ENCODE results near the gene UBE2V1. TPM values are rescaled to one million over a fixed set of nuclear protein-coding genes. Genes with fewer than 3 reads are reported as not detected.

Gene UBE2V1
- total and polyA plus RNA-seq, 2 of the 13 experiments (the other 11 are each of a cell fraction or from before 2014, with no cell fraction given), result 81.3 to 132 TPM

DNA sequence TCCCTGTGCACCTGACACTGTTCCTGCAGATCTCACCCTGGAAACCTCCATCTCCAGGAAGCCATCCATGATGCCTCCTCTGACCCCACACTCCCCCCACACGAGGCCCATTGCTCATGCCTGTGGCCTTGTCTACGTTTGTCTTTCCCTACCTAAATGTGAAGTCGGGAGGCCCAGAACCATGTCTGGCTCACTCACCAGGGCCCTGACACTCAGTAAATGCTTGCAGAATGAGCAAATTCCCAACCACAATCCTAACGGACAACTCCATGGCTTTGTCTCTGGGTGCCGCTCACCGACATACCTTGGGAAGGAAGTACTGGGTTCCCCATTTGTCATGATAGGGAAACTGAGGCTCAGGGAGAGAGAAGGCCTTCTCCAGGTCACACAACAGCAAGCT is 33.3 kb upstream of the UBE2V1 start:
- no peak overlapping the region for H2AFZ ChIP-seq (ENCODE audit: low read length)
- no peaks in the 10 kb centered on the region for H3K27me3 ChIP-seq (ENCODE audit: control insufficient read depth in 1 of 2, insufficient read depth in 2 of 2, low read length in 2 of 2)
- ChIA-PET CTCF (ENCODE audit: low intra/inter-chr PET ratio, low total read pairs) (no interaction called here), POLR2A (interaction anchor here (2.9 kb wide), 1 partner anchor 8 kb away, joined by 39 read pairs; the partner anchor contains the start of gene PEDS1)
- no peak for DNase-seq (ENCODE audit: low spot score)
- H3K9me3 ChIP-seq (ENCODE audit: low read length), result no peaks in the 10 kb centered on the region
- no peak for FAIRE-seq
- H3K79me2 ChIP-seq (ENCODE audit: insufficient read depth, low read length), result peaks cover 47% of the 10 kb centered on the region
- no peaks in the 10 kb centered on the region; the same call in 1 of the 2 replicates for H4K20me1 ChIP-seq (ENCODE audit: insufficient read depth, low read length)
- H3K9ac ChIP-seq (ENCODE audit: insufficient read depth, low read depth, low read length), result peak overlapping the region; percentile 12; the same call in 1 of the 2 replicates
- H3K4me3 ChIP-seq (replicated peaks in 1 of 3; ENCODE audit: insufficient read depth in 1 of 3, low read depth in 2 of 3, low read length in 3 of 3), result no peak overlapping the region
- no peak overlapping the region; the same call in 1 of the 2 replicates for H3K4me2 ChIP-seq (ENCODE audit: low read depth, low read length)
- 87% methylated on average over 6 of the region's 6 CpGs for WGBS (ENCODE audit: low lambda C conversion rate)
- intact Hi-C loops (cut with micrococcal nuclease; ENCODE audit: unreplicated experiment), result no loop called here
- TF ChIP-seq NR1H2 (CRISPR knock-in tag; IDR thresholded peaks at IDR 0.05; ENCODE audit: borderline replicate concordance, low read depth) (no peak), ZFX (CRISPR knock-in tag; IDR thresholded peaks at IDR 0.05; ENCODE audit: low read depth) (0 out of 2 replicates have a peak, but pooled peaks have one; percentile 4), SOX5 (CRISPR knock-in tag; IDR thresholded peaks at IDR 0.05; ENCODE audit: borderline replicate concordance) (no peak), ZNF891 (CRISPR knock-in tag; IDR thresholded peaks at IDR 0.05) (0 out of 2 replicates have a peak, but pooled peaks have one; percentile 10), CBX5 (CRISPR knock-in tag; IDR thresholded peaks at IDR 0.05; ENCODE audit: borderline replicate concordance) (peak; percentile 1; the same call in 1 of the 2 replicates), ZNF615 (CRISPR knock-in tag; IDR thresholded peaks at IDR 0.05; ENCODE audit: borderline replicate concordance) (0 out of 2 replicates have a peak, but pooled peaks have one; percentile 50), SRY (CRISPR knock-in tag; IDR thresholded peaks at IDR 0.05) (0 out of 2 replicates have a peak, but pooled peaks have one; percentile 3), ZNF350 (CRISPR knock-in tag; IDR thresholded peaks at IDR 0.05; ENCODE audit: borderline replicate concordance, low read depth) (0 out of 2 replicates have a peak, but pooled peaks have one; percentile 15)
- H3K36me3 ChIP-seq (replicated peaks in 1 of 2; ENCODE audit: control insufficient read depth in 1 of 2, insufficient read depth in 2 of 2, low read length in 2 of 2), result peaks cover 33 to 65% of the 10 kb centered on the region in 2 experiments
- no peak for ATAC-seq
- in situ Hi-C loops (cut with HindIII; ENCODE audit: extremely low pct_ligation_motif_present, low pct_unique_long_range_greater_than_20kb), result no loop called here
- H3K4me1 ChIP-seq (ENCODE audit: insufficient read depth, low read length), result peaks cover 55% of the 10 kb centered on the region
- BruUV-seq (replicated peaks), result no TSS peak
- H3K27ac ChIP-seq (ENCODE audit: extremely low read length, insufficient read depth, low read length), result peak overlapping the region; percentile 0

DNA sequence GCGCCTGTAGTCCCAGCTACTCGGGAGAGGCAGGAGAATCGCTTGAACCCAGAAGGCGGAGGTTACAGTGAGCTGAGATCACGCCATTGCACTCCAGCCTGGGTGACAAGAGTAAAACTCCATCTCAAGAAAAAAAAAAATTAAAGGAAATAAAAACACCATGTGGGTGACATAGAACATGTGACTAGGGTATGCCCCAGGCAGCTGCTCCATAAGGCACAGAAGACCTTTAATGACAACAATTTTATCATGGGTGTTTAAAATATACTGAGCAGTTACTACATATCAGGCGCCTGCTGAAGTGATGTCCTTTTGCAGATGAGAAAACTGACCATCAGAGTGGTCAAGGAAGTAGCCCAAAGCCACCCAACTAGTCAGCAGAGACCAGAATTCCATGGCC is 32.6 kb upstream of the UBE2V1 start:
- Histone ChIP-seq H3K4me3 (replicated peaks in 1 of 3; ENCODE audit: insufficient read depth in 1 of 3, low read depth in 2 of 3, low read length in 3 of 3) (no peak overlapping the region), H3K9ac (ENCODE audit: insufficient read depth, low read depth, low read length) (no peak overlapping the region), H3K79me2 (ENCODE audit: insufficient read depth, low read length) (peaks cover 42% of the 10 kb centered on the region), H3K4me2 (ENCODE audit: low read depth, low read length) (no peak overlapping the region), H3K27me3 (ENCODE audit: control insufficient read depth in 1 of 2, insufficient read depth in 2 of 2, low read length in 2 of 2) (no peaks in the 10 kb centered on the region), H3K4me1 (ENCODE audit: insufficient read depth, low read length) (peaks cover 49% of the 10 kb centered on the region), H2AFZ (ENCODE audit: low read length) (no peak overlapping the region), H4K20me1 (ENCODE audit: insufficient read depth, low read length) (no peaks in the 10 kb centered on the region; the same call in 1 of the 2 replicates), H3K36me3 (replicated peaks in 1 of 2; ENCODE audit: control insufficient read depth in 1 of 2, insufficient read depth in 2 of 2, low read length in 2 of 2) (peaks cover 32 to 69% of the 10 kb centered on the region in 2 experiments), H3K9me3 (ENCODE audit: low read length) (no peaks in the 10 kb centered on the region), H3K27ac (ENCODE audit: extremely low read length, insufficient read depth, low read length) (no peak overlapping the region)
- intact Hi-C loops (cut with micrococcal nuclease; ENCODE audit: unreplicated experiment) (no loop called here), in situ Hi-C loops (cut with HindIII; ENCODE audit: extremely low pct_ligation_motif_present, low pct_unique_long_range_greater_than_20kb) (no loop called here)
- DNase-seq (ENCODE audit: low spot score) (no peak), FAIRE-seq (no peak), ATAC-seq (no peak)
- no TSS peak for BruUV-seq (replicated peaks)
- ChIA-PET POLR2A (interaction anchor here (2.1 to 2.9 kb wide), 2 partner anchors 8 to 27 kb away, joined by 18 to 39 read pairs; partner anchors contain the start of gene PEDS1), CTCF (ENCODE audit: low intra/inter-chr PET ratio, low total read pairs) (no interaction called here)
- 97% methylated on average over 6 of the region's 6 CpGs for WGBS (ENCODE audit: low lambda C conversion rate)
- no peak for TF ChIP-seq ZNF136 (CRISPR knock-in tag; IDR thresholded peaks at IDR 0.05; ENCODE audit: low read depth)
- no peak for TF ChIP-seq XBP1 (CRISPR knock-in tag; IDR thresholded peaks at IDR 0.05)
- no peak for TF ChIP-seq SOX13 (IDR thresholded peaks at IDR 0.05)
- TF ChIP-seq SOX13 (CRISPR knock-in tag; conservative IDR thresholded peaks at IDR 0.05 in 1 of 2, IDR thresholded peaks at IDR 0.05 in 1 of 2), result no peak
- TF ChIP-seq, protein P1, sequence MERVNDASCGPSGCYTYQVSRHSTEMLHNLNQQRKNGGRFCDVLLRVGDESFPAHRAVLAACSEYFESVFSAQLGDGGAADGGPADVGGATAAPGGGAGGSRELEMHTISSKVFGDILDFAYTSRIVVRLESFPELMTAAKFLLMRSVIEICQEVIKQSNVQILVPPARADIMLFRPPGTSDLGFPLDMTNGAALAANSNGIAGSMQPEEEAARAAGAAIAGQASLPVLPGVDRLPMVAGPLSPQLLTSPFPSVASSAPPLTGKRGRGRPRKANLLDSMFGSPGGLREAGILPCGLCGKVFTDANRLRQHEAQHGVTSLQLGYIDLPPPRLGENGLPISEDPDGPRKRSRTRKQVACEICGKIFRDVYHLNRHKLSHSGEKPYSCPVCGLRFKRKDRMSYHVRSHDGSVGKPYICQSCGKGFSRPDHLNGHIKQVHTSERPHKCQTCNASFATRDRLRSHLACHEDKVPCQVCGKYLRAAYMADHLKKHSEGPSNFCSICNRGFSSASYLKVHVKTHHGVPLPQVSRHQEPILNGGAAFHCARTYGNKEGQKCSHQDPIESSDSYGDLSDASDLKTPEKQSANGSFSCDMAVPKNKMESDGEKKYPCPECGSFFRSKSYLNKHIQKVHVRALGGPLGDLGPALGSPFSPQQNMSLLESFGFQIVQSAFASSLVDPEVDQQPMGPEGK (CRISPR knock-in tag; IDR thresholded peaks at IDR 0.05), result no peak
- no peak for TF ChIP-seq ZNF263 (CRISPR knock-in tag; IDR thresholded peaks at IDR 0.05)
- TF ChIP-seq, protein P2, sequence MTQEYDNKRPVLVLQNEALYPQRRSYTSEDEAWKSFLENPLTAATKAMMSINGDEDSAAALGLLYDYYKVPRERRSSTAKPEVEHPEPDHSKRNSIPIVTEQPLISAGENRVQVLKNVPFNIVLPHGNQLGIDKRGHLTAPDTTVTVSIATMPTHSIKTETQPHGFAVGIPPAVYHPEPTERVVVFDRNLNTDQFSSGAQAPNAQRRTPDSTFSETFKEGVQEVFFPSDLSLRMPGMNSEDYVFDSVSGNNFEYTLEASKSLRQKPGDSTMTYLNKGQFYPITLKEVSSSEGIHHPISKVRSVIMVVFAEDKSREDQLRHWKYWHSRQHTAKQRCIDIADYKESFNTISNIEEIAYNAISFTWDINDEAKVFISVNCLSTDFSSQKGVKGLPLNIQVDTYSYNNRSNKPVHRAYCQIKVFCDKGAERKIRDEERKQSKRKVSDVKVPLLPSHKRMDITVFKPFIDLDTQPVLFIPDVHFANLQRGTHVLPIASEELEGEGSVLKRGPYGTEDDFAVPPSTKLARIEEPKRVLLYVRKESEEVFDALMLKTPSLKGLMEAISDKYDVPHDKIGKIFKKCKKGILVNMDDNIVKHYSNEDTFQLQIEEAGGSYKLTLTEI (CRISPR knock-in tag; conservative IDR thresholded peaks at IDR 0.05), result no peak
